SK-N-SH (cell line): Measurements from ENCODE around the gene ABCA7. TPM values are rescaled to one million over a fixed set of nuclear protein-coding genes. Genes with fewer than 3 reads are reported as not detected.
A peak's percentile ranks its signal among the peaks of the same experiment; 100 is the strongest.

Experiments used
- CTCF ChIA-PET: fragments of 300-600, 350-600 bp; formaldehyde crosslinking; extraction: SDS; loops from one replicate; lab custom pipeline; 2021; lab: Yijun Ruan, JAX
- POLR2A ChIA-PET: fragments of 350-600 bp; sonication (Branson Sonifier 250); formaldehyde crosslinking; extraction: SDS; loops from one replicate; lab custom pipeline; 2020; ENCODE audit warnings: antibody characterized with exemption, inconsistent platforms; lab: Yijun Ruan, JAX
- DNase-seq: peaks from one replicate; pipeline ENCODE4 v3.0.0; 2012
- H2AFZ ChIP-seq: fragments of 200-600 bp; sonication (generic); 2 replicates; pipeline ENCODE4 v1.8.1; 2016; ENCODE audit warnings: antibody characterized with exemption, mild to moderate bottlenecking, low read depth
- H3F3A ChIP-seq: fragments of 200-600 bp; sonication (generic); replicated peaks from 2 replicates; pipeline ENCODE3; 2016; ENCODE audit warnings: antibody characterized with exemption, mild to moderate bottlenecking; ENCODE audit not compliant: insufficient read depth
- H3K27ac ChIP-seq, 2 experiments: fragments of 200-500 bp in 1 of 2; fragments of 200-600 bp in 1 of 2; sonication (Bioruptor generic) in 1 of 2; sonication (generic), shearing (Covaris generic) in 1 of 2; 2 replicates each; pipeline versions ENCODE4 v1.5.1 to v1.6.1; 2014 to 2016; ENCODE audit warnings: low read depth in 2 of 2, inconsistent platforms in 1 of 2, low read length in 1 of 2, mild to moderate bottlenecking in 1 of 2, mixed read lengths in 1 of 2
- H3K27me3 ChIP-seq: fragments of 200-600 bp; sonication (generic), shearing (Covaris generic); 2 replicates; pipeline ENCODE4 v1.6.1; 2016; ENCODE audit warnings: mixed run types; ENCODE audit not compliant: insufficient read depth
- H3K36me3 ChIP-seq, 2 experiments: fragments of 200-500 bp in 1 of 2; fragments of 200-600 bp in 1 of 2; sonication (Bioruptor generic) in 1 of 2; sonication (generic) in 1 of 2; replicated peaks in 1 of 2; 2 replicates each; pipeline versions ENCODE3 to v1.5.1; 2014 to 2016; ENCODE audit warnings: low read length in 1 of 2, mild to moderate bottlenecking in 1 of 2; ENCODE audit not compliant: insufficient read depth in 2 of 2, control insufficient read depth in 1 of 2
- H3K4me1 ChIP-seq, 2 experiments: fragments of 200-500 bp in 1 of 2; fragments of 200-600 bp in 1 of 2; sonication (Bioruptor generic) in 1 of 2; sonication (generic), shearing (Covaris generic) in 1 of 2; 2 replicates each; pipeline versions ENCODE4 v1.5.1 to v1.6.1; 2014 to 2016; ENCODE audit warnings: low read depth in 1 of 2, low read length in 1 of 2, mixed run types in 1 of 2; ENCODE audit not compliant: insufficient read depth in 2 of 2, control insufficient read depth in 1 of 2
- H3K4me2 ChIP-seq: fragments of 200-600 bp; sonication (generic), shearing (Covaris generic); 2 replicates; pipeline ENCODE4 v1.6.1; 2017; ENCODE audit warnings: mixed run types
- H3K4me3 ChIP-seq, 2 experiments: fragments of 200-500 bp in 1 of 2; fragments of 200-600 bp in 1 of 2; sonication (Bioruptor generic) in 1 of 2; sonication (generic), shearing (Covaris generic) in 1 of 2; 2 replicates each; pipeline versions ENCODE4 v1.5.1 to v1.8.1; 2014 to 2016; ENCODE audit warnings: low read depth in 2 of 2, inconsistent platforms in 1 of 2, low read length in 1 of 2, mild to moderate bottlenecking in 1 of 2, mixed read lengths in 1 of 2, moderate library complexity in 1 of 2
- H3K79me2 ChIP-seq: fragments of 200-600 bp; sonication (generic); 2 replicates; pipeline ENCODE4 v1.8.1; 2017; ENCODE audit warnings: mild to moderate bottlenecking; ENCODE audit not compliant: insufficient read depth
- H3K9ac ChIP-seq: fragments of 200-600 bp; sonication (generic); 2 replicates; pipeline ENCODE4 v1.6.1; 2017; ENCODE audit warnings: mixed run types
- H3K9me2 ChIP-seq: fragments of 200-600 bp; sonication (generic); 2 replicates; pipeline ENCODE4 v1.6.1; 2017; ENCODE audit warnings: mixed run types
- H3K9me3 ChIP-seq: fragments of 200-600 bp; sonication (generic); 2 replicates; pipeline ENCODE4 v1.6.1; 2017; ENCODE audit warnings: mixed run types, mild to moderate bottlenecking, moderate library complexity
- H4K20me1 ChIP-seq: fragments of 200-600 bp; sonication (generic); 2 replicates; pipeline ENCODE4 v1.6.1; 2017; ENCODE audit warnings: mild to moderate bottlenecking, mixed run types; ENCODE audit not compliant: insufficient read depth
- CHD2 ChIP-seq: fragments of 150-350 bp; IDR thresholded peaks from 2 replicates; pipeline ENCODE4 v1.6.1; 2018; ENCODE audit warnings: low read length; ENCODE audit not compliant: partially characterized antibody
- EP300 ChIP-seq, 2 experiments: IDR thresholded peaks; 2 replicates each; pipeline versions ENCODE4 v1.4.0 to v1.6.1; 2012; ENCODE audit warnings: borderline replicate concordance in 1 of 2, low read depth in 1 of 2, low read length in 1 of 2
- EZH2phosphoT487 ChIP-seq: fragments of 200-600 bp; sonication (generic); IDR thresholded peaks from 2 replicates; pipeline ENCODE4 v1.6.1; 2017; ENCODE audit warnings: low read depth, mixed run types, mild to moderate bottlenecking, antibody characterized with exemption, moderate library complexity, borderline replicate concordance
- FOSL2 ChIP-seq: IDR thresholded peaks from 2 replicates; pipeline ENCODE4 v1.4.0; 2012; ENCODE audit warnings: low read depth, mild to moderate bottlenecking, moderate library complexity, borderline replicate concordance
- FOXJ3 ChIP-seq: sonication (generic); formaldehyde crosslinking; IDR thresholded peaks from 2 replicates; pipeline ENCODE4 v1.5.1; 2020; ENCODE audit warnings: mild to moderate bottlenecking, missing genetic modification reagents
- FOXM1 ChIP-seq: IDR thresholded peaks from 2 replicates; pipeline ENCODE4 v1.4.0; 2012; ENCODE audit warnings: low read depth, mild to moderate bottlenecking
- GABPA ChIP-seq: IDR thresholded peaks from 2 replicates; pipeline ENCODE4 v1.4.0; 2012; ENCODE audit warnings: low read depth, mild to moderate bottlenecking
- NFIC ChIP-seq: IDR thresholded peaks from 2 replicates; pipeline ENCODE4 v1.4.0; 2012; ENCODE audit warnings: borderline replicate concordance
- POLR2AphosphoS5 ChIP-seq: IDR thresholded peaks from 2 replicates; pipeline ENCODE4 v1.6.1; 2012; ENCODE audit warnings: low read depth, low read length
- RAD21 ChIP-seq: IDR thresholded peaks from 2 replicates; pipeline ENCODE4 v1.6.1; 2012; ENCODE audit warnings: mild to moderate bottlenecking, low read length
- RXRA ChIP-seq: IDR thresholded peaks from 2 replicates; pipeline ENCODE4 v1.4.0; 2012; ENCODE audit warnings: low read depth, mild to moderate bottlenecking, borderline replicate concordance
- SIN3A ChIP-seq: IDR thresholded peaks from 2 replicates; pipeline ENCODE4 v1.6.1; 2012; ENCODE audit warnings: low read depth, mild to moderate bottlenecking, low read length, moderate library complexity, borderline replicate concordance
- SMC3 ChIP-seq: IDR thresholded peaks from 2 replicates; pipeline ENCODE4 v1.6.1; 2012; ENCODE audit warnings: low read depth, low read length, improper control_type of control experiment
- TAF1 ChIP-seq: IDR thresholded peaks from 2 replicates; pipeline ENCODE4 v1.6.1; 2012; ENCODE audit warnings: low read depth, mild to moderate bottlenecking, low read length, moderate library complexity, borderline replicate concordance
- TCF12 ChIP-seq: IDR thresholded peaks from 2 replicates; pipeline ENCODE4 v1.4.0; 2012
- TEAD4 ChIP-seq: IDR thresholded peaks from 2 replicates; pipeline ENCODE4 v1.4.0; 2012; ENCODE audit warnings: mild to moderate bottlenecking, borderline replicate concordance; ENCODE audit not compliant: insufficient read depth
- YY1 ChIP-seq: IDR thresholded peaks from 2 replicates; pipeline ENCODE4 v1.4.0; 2012; ENCODE audit warnings: low read depth, mild to moderate bottlenecking
- WGBS: methylation state at CpG from one replicate; pipeline ENCODE4 v1.1.6; 2017; ENCODE audit warnings: low lambda C conversion rate; 5-methylcytosine and 5-hydroxymethylcytosine counted together
- polyA plus RNA-seq, 3 experiments: library from polyadenylated mRNA; depleted of rRNA; stranded (reverse); fragments of >200 nt; gene quantifications; 2 replicates each; pipeline ENCODE4 v1.2.3, GENCODE V29; 2012
- TF ChIP-seq, protein P1 (sequence below): IDR thresholded peaks from 2 replicates; pipeline ENCODE4 v1.4.0; 2012; ENCODE audit warnings: low read depth, borderline replicate concordance
- TF ChIP-seq, protein P2 (sequence below): IDR thresholded peaks from 2 replicates; pipeline ENCODE4; 2012
- TF ChIP-seq, protein P3 (sequence below): fragments of 200-600 bp; sonication (generic); IDR thresholded peaks from 2 replicates; pipeline ENCODE4 v1.6.1; 2017; ENCODE audit warnings: antibody characterized with exemption, mild to moderate bottlenecking, moderate library complexity

The ABCA7 gene
- polyA plus RNA-seq, 1 of the 3 experiments (the other 2 are of a cell fraction): 7.8 TPM

DNA sequence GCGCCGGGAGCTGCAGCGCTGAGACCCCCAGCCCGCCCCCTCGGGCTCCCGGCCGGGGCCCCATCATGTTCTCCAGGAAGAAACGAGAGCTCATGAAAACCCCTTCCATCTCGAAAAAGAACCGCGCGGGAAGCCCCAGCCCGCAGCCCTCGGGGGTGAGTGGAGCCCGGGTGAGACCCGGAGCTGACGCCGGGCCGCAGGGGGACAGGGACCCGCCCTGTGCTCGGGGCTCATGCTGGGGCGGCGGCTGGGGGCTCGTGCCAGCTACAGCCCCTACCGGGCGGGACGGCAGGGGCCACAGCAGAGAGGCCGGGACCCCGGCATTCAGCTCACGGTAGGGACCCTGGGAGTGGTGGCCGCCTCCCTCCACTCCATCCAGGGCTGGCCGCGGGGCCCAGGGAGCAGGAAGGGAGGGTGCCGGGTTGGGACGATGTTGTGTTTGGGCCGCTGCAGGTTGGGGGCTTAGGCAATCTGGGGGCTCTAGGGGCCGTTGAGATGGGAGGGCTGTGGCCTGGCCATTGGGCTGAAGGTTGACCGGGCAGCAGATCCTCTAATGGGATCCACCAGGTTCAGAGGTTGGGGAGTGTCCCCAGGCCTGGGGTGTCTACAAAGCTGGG, 27.5 kb downstream of the ABCA7 start:
- ChIA-PET CTCF (interaction anchor here (1.0 to 3.5 kb wide), 5 partner anchors 9 to 126 kb away, joined by 4 to 24 read pairs (median 5); no protein-coding TSS in a partner anchor), POLR2A (interaction anchor here (0.9 kb wide), 1 partner anchor 10 kb away, joined by 5 read pairs; no protein-coding TSS in a partner anchor)
- H3K27ac ChIP-seq: no peak overlapping the region
- H3K9me2 ChIP-seq: no peaks in the 10 kb centered on the region
- H3K4me1 ChIP-seq: peaks cover 0 to 20% of the 10 kb centered on the region in 2 experiments; a peak in 1 of 4 replicates
- H3F3A ChIP-seq: peaks cover 19% of the 10 kb centered on the region
- no peak overlapping the region for H3K9ac ChIP-seq
- peak overlapping the region; percentile 69 for H3K4me2 ChIP-seq
- no peaks in the 10 kb centered on the region for H3K79me2 ChIP-seq
- WGBS: no CpG with 5 or more reads among the region's 38 CpGs
- H3K9me3 ChIP-seq: no peaks in the 10 kb centered on the region
- no peaks in the 10 kb centered on the region for H4K20me1 ChIP-seq
- TF ChIP-seq SIN3A (no peak), SMC3 (no peak)
- peak overlapping the region; percentile 24 to 26; a peak in 3 of 4 replicates for H3K4me3 ChIP-seq
- DNase-seq: no peak
- H2AFZ ChIP-seq: no peak overlapping the region
- peaks cover 37% of the 10 kb centered on the region for H3K27me3 ChIP-seq
- H3K36me3 ChIP-seq: no peaks in the 10 kb centered on the region

DNA sequence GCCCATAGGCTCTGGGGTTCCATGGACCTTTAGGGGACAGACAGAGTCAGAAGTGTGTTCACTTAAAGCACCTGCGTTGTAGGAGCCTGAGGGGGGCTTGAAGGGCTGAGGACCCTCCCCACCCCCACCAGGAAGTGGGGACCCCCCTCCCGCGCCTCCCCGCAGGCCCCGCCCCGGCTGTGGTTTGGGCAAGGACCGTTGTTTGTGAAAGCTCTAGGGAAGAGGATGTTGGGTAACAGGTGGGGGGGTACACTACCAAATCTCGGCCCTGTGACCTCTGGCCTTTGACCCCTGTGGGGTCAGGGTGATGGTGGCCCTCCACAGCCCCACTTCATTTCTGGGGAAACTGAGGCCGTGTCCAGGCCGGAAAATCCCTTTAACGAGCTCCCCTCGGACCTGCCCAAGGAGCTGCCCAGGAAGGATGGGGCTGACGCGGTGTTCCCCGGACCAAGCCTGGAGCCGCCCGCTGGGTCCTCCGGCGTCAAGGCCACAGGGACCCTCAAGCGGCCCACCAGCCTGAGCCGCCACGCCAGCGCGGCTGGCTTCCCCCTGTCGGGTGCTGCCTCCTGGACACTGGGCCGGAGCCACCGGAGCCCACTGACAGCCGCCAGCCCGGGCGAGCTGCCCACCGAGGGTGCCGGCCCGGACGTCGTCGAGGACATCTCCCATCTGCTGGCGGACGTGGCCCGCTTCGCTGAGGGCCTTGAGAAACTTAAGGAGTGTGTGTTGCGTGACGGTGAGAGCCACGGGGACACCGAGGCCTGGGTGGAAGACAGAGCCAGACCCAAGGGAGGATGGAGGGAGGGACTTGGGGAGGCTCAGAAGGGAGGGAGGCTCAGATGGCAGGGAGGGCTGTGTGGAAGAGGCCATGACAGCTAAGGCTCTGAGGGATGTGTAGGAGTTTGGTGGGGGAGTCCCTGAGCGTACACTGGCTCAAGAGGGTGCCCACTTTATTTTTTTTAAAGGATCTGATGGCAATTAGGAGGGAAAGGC, 28.4 kb downstream of the ABCA7 start:
- ChIA-PET CTCF (interaction anchor here (0.6 to 3.2 kb wide), 3 partner anchors 15 to 45 kb away, joined by 3 to 13 read pairs (median 5); no protein-coding TSS in a partner anchor), POLR2A (no interaction called here)
- no peak for DNase-seq
- no peak overlapping the region for H3K4me2 ChIP-seq
- no peaks in the 10 kb centered on the region for H3K9me3 ChIP-seq
- H3K27me3 ChIP-seq: peaks cover 37% of the 10 kb centered on the region
- 47% methylated on average over 17 of the region's 45 CpGs for WGBS
- H3K4me1 ChIP-seq: peaks cover 0 to 20% of the 10 kb centered on the region in 2 experiments; a peak in 1 of 4 replicates
- no peak overlapping the region for H2AFZ ChIP-seq
- TF ChIP-seq TAF1 (no peak), YY1 (no peak), SIN3A (no peak), CHD2 (no peak), NFIC (no peak), SMC3 (no peak), EP300 (IDR thresholded peaks at IDR 0.05; ENCODE audit: borderline replicate concordance in 1 of 2, low read depth in 1 of 2, low read length in 1 of 2) (no peak), GABPA (no peak), FOXJ3 (CRISPR knock-in tag) (no peak), RAD21 (no peak), TCF12 (no peak), EZH2phosphoT487 (no peak), TEAD4 (no peak), RXRA (no peak), FOXM1 (no peak), POLR2AphosphoS5 (no peak), FOSL2 (no peak)
- TF ChIP-seq, protein P1, sequence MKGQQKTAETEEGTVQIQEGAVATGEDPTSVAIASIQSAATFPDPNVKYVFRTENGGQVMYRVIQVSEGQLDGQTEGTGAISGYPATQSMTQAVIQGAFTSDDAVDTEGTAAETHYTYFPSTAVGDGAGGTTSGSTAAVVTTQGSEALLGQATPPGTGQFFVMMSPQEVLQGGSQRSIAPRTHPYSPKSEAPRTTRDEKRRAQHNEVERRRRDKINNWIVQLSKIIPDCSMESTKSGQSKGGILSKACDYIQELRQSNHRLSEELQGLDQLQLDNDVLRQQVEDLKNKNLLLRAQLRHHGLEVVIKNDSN: no peak
- TF ChIP-seq, protein P2, sequence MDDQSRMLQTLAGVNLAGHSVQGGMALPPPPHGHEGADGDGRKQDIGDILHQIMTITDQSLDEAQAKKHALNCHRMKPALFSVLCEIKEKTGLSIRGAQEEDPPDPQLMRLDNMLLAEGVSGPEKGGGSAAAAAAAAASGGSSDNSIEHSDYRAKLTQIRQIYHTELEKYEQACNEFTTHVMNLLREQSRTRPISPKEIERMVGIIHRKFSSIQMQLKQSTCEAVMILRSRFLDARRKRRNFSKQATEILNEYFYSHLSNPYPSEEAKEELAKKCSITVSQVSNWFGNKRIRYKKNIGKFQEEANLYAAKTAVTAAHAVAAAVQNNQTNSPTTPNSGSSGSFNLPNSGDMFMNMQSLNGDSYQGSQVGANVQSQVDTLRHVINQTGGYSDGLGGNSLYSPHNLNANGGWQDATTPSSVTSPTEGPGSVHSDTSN: no peak
- TF ChIP-seq, protein P3, sequence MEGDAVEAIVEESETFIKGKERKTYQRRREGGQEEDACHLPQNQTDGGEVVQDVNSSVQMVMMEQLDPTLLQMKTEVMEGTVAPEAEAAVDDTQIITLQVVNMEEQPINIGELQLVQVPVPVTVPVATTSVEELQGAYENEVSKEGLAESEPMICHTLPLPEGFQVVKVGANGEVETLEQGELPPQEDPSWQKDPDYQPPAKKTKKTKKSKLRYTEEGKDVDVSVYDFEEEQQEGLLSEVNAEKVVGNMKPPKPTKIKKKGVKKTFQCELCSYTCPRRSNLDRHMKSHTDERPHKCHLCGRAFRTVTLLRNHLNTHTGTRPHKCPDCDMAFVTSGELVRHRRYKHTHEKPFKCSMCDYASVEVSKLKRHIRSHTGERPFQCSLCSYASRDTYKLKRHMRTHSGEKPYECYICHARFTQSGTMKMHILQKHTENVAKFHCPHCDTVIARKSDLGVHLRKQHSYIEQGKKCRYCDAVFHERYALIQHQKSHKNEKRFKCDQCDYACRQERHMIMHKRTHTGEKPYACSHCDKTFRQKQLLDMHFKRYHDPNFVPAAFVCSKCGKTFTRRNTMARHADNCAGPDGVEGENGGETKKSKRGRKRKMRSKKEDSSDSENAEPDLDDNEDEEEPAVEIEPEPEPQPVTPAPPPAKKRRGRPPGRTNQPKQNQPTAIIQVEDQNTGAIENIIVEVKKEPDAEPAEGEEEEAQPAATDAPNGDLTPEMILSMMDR: no peak
- no peaks in the 10 kb centered on the region for H3K9me2 ChIP-seq
- no peak overlapping the region for H3K27ac ChIP-seq
- peaks cover 22% of the 10 kb centered on the region for H3F3A ChIP-seq
- H3K9ac ChIP-seq: no peak overlapping the region
- H3K36me3 ChIP-seq: no peaks in the 10 kb centered on the region
- H3K79me2 ChIP-seq: no peaks in the 10 kb centered on the region
- H4K20me1 ChIP-seq: no peaks in the 10 kb centered on the region
- no peak overlapping the region for H3K4me3 ChIP-seq
